WTC11 (cell line): ENCODE measurements around the gene MICAL3. TPM values are rescaled to one million over a fixed set of nuclear protein-coding genes. Genes with fewer than 3 reads are reported as not detected.
A peak's percentile ranks its signal among the peaks of the same experiment; 100 is the strongest.

Experiments used
- ATAC-seq: fragments of 200-7000 bp; cut with Tn5 transposase; 2 replicates; pipeline ENCODE4 v1.10.0; 2021; ENCODE audit warnings: mild to moderate bottlenecking, moderate library complexity
- CTCF ChIA-PET: fragments of 300-600 bp; sonication (Branson Sonifier 250); formaldehyde crosslinking; loops from one replicate; lab custom pipeline; 2021; ENCODE audit warnings: antibody characterized with exemption; lab: Charles Lee
- POLR2A ChIA-PET: fragments of 350-600 bp; sonication (Branson Sonifier 250); formaldehyde crosslinking; loops from one replicate; lab custom pipeline; 2021; ENCODE audit warnings: antibody characterized with exemption; lab: Charles Lee
- DNase-seq: peaks from one replicate; pipeline ENCODE4 v3.0.0; 2021; ENCODE audit warnings: low spot score
- H3K27ac Mint-ChIP-seq: 2 replicates; pipeline ENCODE4 v1.8.0; 2021; ENCODE audit warnings: mixed read lengths
- H3K27me3 Mint-ChIP-seq: 2 replicates; pipeline ENCODE4 v1.8.0; 2021; ENCODE audit warnings: low read depth, mild to moderate bottlenecking, moderate library complexity, mixed read lengths
- H3K36me3 Mint-ChIP-seq: 2 replicates; pipeline ENCODE4 v1.8.0; 2021; ENCODE audit warnings: mixed read lengths
- H3K4me1 Mint-ChIP-seq: 2 replicates; pipeline ENCODE4 v1.8.0; 2022; ENCODE audit warnings: mixed read lengths
- H3K4me3 Mint-ChIP-seq: 2 replicates; pipeline ENCODE4 v1.8.0; 2021; ENCODE audit warnings: mild to moderate bottlenecking, moderate library complexity, mixed read lengths
- H3K9me3 Mint-ChIP-seq: 2 replicates; pipeline ENCODE4 v1.8.0; 2021; ENCODE audit warnings: mixed read lengths
- AFF4 ChIP-seq: sonication (generic); formaldehyde crosslinking; IDR thresholded peaks from 2 replicates; pipeline ENCODE4 v1.8.1; 2023; ENCODE audit warnings: mild to moderate bottlenecking, missing genetic modification reagents, borderline replicate concordance
- ESRRA ChIP-seq: sonication (generic); formaldehyde crosslinking; IDR thresholded peaks from 2 replicates; pipeline ENCODE4 v1.8.1; 2022; ENCODE audit warnings: mild to moderate bottlenecking, missing genetic modification reagents, borderline replicate concordance
- GTF2I ChIP-seq: fragments of 250-450 bp; sonication (Bioruptor Pico); conservative IDR thresholded peaks from 2 replicates; pipeline ENCODE4 v1.4.0; 2021; ENCODE audit warnings: mild to moderate bottlenecking
- HMGA2 ChIP-seq: fragments of 250-450 bp; sonication (Bioruptor Pico); IDR thresholded peaks from 2 replicates; pipeline ENCODE4 v1.4.0; 2021; ENCODE audit warnings: mild to moderate bottlenecking, moderate library complexity
- MXD4 ChIP-seq: fragments of 250-450 bp; sonication (Bioruptor Pico); IDR thresholded peaks from 2 replicates; pipeline ENCODE4 v1.8.0; 2021; ENCODE audit warnings: mild to moderate bottlenecking, moderate library complexity, borderline replicate concordance
- MYBL2 ChIP-seq: sonication (generic); formaldehyde crosslinking; IDR thresholded peaks from 2 replicates; pipeline ENCODE4 v1.8.1; 2023; ENCODE audit warnings: mild to moderate bottlenecking, moderate library complexity, missing genetic modification reagents
- OVOL2 ChIP-seq: fragments of 250-450 bp; sonication (Bioruptor Pico); IDR thresholded peaks from 2 replicates; pipeline ENCODE4 v1.9.0; 2021; ENCODE audit warnings: mild to moderate bottlenecking, borderline replicate concordance
- PRDM15 ChIP-seq: sonication (generic); formaldehyde crosslinking; IDR thresholded peaks from 2 replicates; pipeline ENCODE4 v1.8.0; 2022; ENCODE audit warnings: missing genetic modification reagents
- PRRX2 ChIP-seq: fragments of 250-450 bp; sonication (Bioruptor Pico); IDR thresholded peaks from 2 replicates; pipeline ENCODE4 v1.8.0; 2021; ENCODE audit warnings: mild to moderate bottlenecking
- SMAD3 ChIP-seq: sonication (generic); formaldehyde crosslinking; IDR thresholded peaks from 2 replicates; pipeline ENCODE4 v1.8.0; 2022; ENCODE audit warnings: missing genetic modification reagents, mild to moderate bottlenecking, borderline replicate concordance
- ZBTB21 ChIP-seq: sonication (generic); formaldehyde crosslinking; IDR thresholded peaks from 2 replicates; pipeline ENCODE4 v1.8.1; 2023; ENCODE audit warnings: mild to moderate bottlenecking, missing genetic modification reagents, borderline replicate concordance
- ZNF219 ChIP-seq: sonication (generic); formaldehyde crosslinking; IDR thresholded peaks from 2 replicates; pipeline ENCODE4 v1.8.0; 2023; ENCODE audit warnings: missing genetic modification reagents, mild to moderate bottlenecking, borderline replicate concordance
- total RNA-seq: library from RNA; stranded (reverse); gene quantifications from 3 replicates; pipeline ENCODE4 v1.2.3, GENCODE V29; 2021

Gene MICAL3
- total RNA-seq, 1 experiment from 2014 or later = 41.2 TPM

GRCh38 chr22:18048441-18048898 is 24.1 kb upstream of the MICAL3 start:
- CTCF ChIA-PET = interaction anchor here (1.0 kb wide), 1 partner anchor 17 kb away, joined by 3 read pairs; no protein-coding TSS in a partner anchor
- no peak for ATAC-seq
- DNase-seq = no peak
- no peaks in the 10 kb centered on the region for H3K36me3 Mint-ChIP-seq
- H3K27ac Mint-ChIP-seq = no peak overlapping the region; the same call in 1 of the 2 replicates
- POLR2A ChIA-PET = no interaction called here
- H3K27me3 Mint-ChIP-seq = no peaks in the 10 kb centered on the region
- H3K4me1 Mint-ChIP-seq = no peaks in the 10 kb centered on the region
- no peak overlapping the region for H3K4me3 Mint-ChIP-seq
- peaks cover 6% of the 10 kb centered on the region; the same call in 1 of the 2 replicates for H3K9me3 Mint-ChIP-seq
- TF ChIP-seq MYBL2 (CRISPR knock-in tag) (no peak), PRDM15 (0 out of 2 replicates have a peak, but pooled peaks have one; percentile 25)

- no peaks in the 10 kb centered on the region for H3K36me3 Mint-ChIP-seq
- H3K27ac Mint-ChIP-seq = no peak overlapping the region
- ChIA-PET CTCF (interaction anchor here (1.0 kb wide), 1 partner anchor 17 kb away, joined by 3 read pairs; no protein-coding TSS in a partner anchor), POLR2A (no interaction called here)
- ATAC-seq = no peak
- no peaks in the 10 kb centered on the region for H3K4me1 Mint-ChIP-seq
- DNase-seq = no peak
- peaks cover 6% of the 10 kb centered on the region; the same call in 1 of the 2 replicates for H3K9me3 Mint-ChIP-seq
- H3K27me3 Mint-ChIP-seq = no peaks in the 10 kb centered on the region
- no peak for TF ChIP-seq AFF4 (CRISPR knock-in tag)
- H3K4me3 Mint-ChIP-seq = no peak overlapping the region
These were observed 23.7 kb upstream of the MICAL3 start for GRCh38 chr22:18048041-18048440.

GRCh38 chr22:18045794-18046193 is 21.4 kb upstream of the MICAL3 start:
- Mint-ChIP-seq H3K9me3 (peaks cover 4% of the 10 kb centered on the region), H3K4me3 (no peak overlapping the region)
- TF ChIP-seq PRRX2 (no peak), OVOL2 (CRISPR knock-in tag) (no peak), ZNF219 (CRISPR knock-in tag) (no peak), GTF2I (CRISPR knock-in tag) (no peak), ZBTB21 (CRISPR knock-in tag) (no peak), HMGA2 (CRISPR knock-in tag) (no peak), SMAD3 (no peak), ESRRA (CRISPR knock-in tag) (no peak), MXD4 (CRISPR knock-in tag) (no peak)
- TF ChIP-seq, all 79 proteins: peak for 0
- Mint-ChIP-seq H3K27ac (no peak overlapping the region), H3K36me3 (peaks cover 2% of the 10 kb centered on the region), H3K4me1 (no peaks in the 10 kb centered on the region), H3K27me3 (no peaks in the 10 kb centered on the region)
- ChIA-PET POLR2A (no interaction called here), CTCF (interaction anchor here (0.9 to 1.4 kb wide), 2 partner anchors 15 to 30 kb away, joined by 3 to 5 read pairs; no protein-coding TSS in a partner anchor)
- DNase-seq (no peak), ATAC-seq (no peak)
